HG03558 (cell line): ENCODE results near the gene VPREB3.

ENCODE experiments used
- ATAC-seq: cut with Tn5 transposase; IDR thresholded peaks from one replicate; pipeline ENCODE4 v1.9.1; 2021; ENCODE audit warnings: moderate number of reproducible peaks; ENCODE audit not compliant: unreplicated experiment; ENCODE audit errors: extremely low read depth

The VPREB3 gene

GRCh38 chr22:23705358-23705757 lies 48.9 kb downstream of the VPREB3 start:
- ATAC-seq, result no peak

DNA sequence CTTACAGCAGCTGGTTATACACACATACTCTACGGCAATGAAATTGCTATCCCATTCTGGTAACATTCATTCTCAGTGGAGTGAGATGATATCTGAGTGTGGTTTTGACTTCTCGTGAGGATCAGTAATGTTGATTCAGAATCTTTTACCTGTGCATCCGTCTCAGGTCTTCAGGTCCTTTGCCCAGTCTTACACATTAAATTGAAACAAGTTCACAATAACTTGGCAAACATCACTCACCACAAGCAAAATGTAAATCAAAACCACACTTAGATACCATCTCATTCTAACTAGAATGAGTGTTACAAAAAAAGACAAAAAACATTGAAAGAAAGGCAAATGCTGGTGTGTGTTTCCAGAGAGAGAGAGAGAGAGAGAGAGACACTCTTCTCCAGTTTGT lies 49.4 kb downstream of the VPREB3 start:
- ATAC-seq, result no peak

- no peak for ATAC-seq
These were observed 50.2 kb downstream of the VPREB3 start for GRCh38 chr22:23704062-23704461.
